ENCODE results near the gene SYVN1. TPM values are rescaled to one million over a fixed set of nuclear protein-coding genes. Genes with fewer than 3 reads are reported as not detected.

Gene SYVN1
- total RNA-seq, 1 experiment from 2014 or later, result 15.7 TPM

DNA sequence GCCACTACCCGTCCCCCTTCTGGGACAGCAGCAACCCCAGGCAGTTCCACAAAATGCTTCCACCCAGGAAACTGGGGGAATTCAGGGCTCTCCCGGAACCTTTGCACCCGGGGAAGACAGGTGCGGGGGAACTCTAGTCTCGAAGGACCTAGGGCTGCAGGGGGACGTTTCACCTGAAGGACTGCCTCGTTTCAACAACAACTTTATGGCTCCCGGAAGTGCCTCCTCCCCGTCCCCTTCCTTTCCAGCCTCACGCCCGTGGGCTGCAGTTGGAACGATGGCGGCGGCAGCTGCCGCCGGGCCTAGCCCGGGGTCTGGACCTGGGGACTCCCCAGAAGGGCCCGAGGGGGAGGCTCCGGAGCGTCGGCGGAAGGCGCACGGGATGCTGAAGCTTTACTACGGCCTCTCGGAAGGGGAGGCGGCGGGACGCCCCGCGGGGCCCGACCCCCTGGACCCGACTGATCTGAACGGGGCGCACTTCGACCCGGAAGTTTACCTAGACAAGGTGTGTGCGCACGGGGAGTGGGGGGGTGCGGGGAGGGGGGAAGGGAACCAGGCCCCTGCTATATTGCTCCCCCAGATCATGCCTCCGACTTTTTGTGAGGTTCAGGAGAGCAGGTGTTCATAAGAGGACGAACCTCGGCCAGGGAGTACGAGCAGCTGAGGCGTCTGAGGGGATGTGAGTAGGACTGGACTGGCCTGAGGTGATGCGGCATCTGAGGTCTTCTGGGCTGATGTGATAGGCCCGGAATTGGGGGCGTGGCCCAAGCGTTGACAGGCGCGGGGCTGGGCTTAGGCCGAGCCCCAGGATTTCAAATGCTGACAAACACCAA is 38.1 kb downstream of the SYVN1 start, which contains the start of gene VPS51:
VPS51 (plus strand) TSS at position 241 of the 833 bp plus-strand sequence; CDS start at position 278, 37 bp downstream.
- DNase-seq (ENCODE audit: extremely low read depth, low read depth), result peak; percentile 69

GRCh38 chr11:65095427-65095826 is 38.9 kb downstream of the SYVN1 start:
- no peak for DNase-seq (ENCODE audit: extremely low read depth, low read depth)

GRCh38 chr11:65090628-65091027 is 43.7 kb downstream of the SYVN1 start:
- no peak for DNase-seq (ENCODE audit: extremely low read depth, low read depth)

GRCh38 chr11:65089621-65090020 is 44.7 kb downstream of the SYVN1 start:
- no peak for DNase-seq (ENCODE audit: extremely low read depth, low read depth)

DNA sequence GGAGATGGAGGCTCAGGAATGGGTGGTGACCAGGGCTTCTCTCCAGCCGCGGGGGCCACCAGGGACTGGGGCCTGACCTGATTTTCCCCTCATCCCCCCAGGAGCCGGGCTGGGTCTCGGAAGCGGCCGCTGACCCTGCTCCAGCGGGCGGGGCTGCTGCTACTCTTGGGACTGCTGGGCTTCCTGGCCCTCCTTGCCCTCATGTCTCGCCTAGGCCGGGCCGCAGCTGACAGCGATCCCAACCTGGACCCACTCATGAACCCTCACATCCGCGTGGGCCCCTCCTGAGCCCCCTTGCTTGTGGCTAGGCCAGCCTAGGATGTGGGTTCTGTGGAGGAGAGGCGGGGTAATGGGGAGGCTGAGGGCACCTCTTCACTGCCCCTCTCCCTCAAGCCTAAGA is 46.5 kb downstream of the SYVN1 start:
- no peak for DNase-seq (ENCODE audit: extremely low read depth, low read depth)

- no peak for DNase-seq (ENCODE audit: extremely low read depth, low read depth)
Observed at GRCh38 chr11:65087216-65087615, 47.1 kb downstream of the SYVN1 start.

- DNase-seq (ENCODE audit: extremely low read depth, low read depth), result no peak
Observed at GRCh38 chr11:65086809-65087208, 47.5 kb downstream of the SYVN1 start.

DNA sequence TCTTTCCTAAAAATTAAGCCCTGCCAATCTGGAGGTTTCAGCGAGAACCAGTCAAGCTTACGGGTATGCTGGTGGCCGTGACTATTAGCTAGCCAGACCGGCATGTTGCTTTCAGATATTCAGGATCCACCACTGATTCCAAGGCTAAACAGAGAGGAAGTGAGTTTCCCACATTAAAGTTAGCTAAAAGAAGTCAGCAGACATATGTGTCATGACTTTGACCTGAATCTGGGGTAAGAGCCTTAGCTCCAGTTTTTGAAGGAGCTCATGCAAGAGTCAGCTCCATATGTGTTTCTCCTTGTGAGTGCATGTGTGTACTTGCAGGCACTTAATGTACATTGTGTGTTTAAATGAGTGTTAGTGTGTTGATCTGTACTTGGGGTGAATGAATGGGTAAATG is 48.9 kb downstream of the SYVN1 start:
- no peak for DNase-seq (ENCODE audit: extremely low read depth, low read depth)

- DNase-seq (ENCODE audit: extremely low read depth, low read depth), result no peak
Observed at GRCh38 chr11:65084598-65085375, 49.5 kb downstream of the SYVN1 start.

DNA sequence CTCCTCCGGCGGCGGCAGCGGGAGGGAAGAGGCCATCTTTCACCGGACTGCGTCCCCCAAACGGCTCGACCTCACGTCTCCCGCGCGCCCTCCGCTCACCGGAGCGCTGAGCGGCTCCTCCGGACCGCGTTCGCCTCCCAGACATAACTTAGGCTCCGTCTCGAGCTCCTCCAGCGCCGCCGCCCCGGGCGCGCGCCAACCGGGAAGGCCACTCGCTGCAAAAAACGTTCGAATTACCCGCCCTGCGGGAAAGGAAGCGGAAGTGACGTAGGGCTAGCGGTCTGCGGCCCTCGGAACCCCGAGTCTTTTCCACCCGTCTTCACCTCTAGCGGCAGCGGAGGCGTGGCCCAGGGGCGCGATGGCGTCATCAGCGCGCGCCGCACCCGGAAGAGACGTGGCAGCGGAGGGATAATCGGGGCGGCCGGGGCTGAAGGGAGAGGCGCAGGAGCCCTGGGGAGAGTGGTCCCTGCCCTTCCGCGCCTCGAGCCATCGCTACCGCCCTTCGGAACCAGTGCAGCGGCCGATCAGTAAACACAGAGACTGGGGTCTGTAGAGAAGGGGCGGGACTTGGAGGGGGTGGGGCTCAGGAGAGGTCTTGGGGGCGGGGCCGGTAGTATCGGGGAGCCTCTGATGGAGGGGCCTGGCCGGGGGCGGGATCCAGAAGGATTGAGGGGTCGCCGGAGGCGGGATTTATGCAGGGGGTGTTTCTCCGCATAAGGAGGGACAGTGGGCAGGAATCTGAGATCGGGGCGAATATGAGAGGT is 50.3 kb downstream of the SYVN1 start, which contains the start of the genes CDCA5 and ZFPL1:
CDCA5 (minus strand) TSS at position 207 of the 764 bp plus-strand sequence; CDS start at position 145, 62 bp downstream.
ZFPL1 (plus strand) TSS at position 389 of the 764 bp plus-strand sequence. CDS start 477 bp downstream, outside the sequence.
- DNase-seq (ENCODE audit: extremely low read depth, low read depth), result peak; percentile 89

DNA sequence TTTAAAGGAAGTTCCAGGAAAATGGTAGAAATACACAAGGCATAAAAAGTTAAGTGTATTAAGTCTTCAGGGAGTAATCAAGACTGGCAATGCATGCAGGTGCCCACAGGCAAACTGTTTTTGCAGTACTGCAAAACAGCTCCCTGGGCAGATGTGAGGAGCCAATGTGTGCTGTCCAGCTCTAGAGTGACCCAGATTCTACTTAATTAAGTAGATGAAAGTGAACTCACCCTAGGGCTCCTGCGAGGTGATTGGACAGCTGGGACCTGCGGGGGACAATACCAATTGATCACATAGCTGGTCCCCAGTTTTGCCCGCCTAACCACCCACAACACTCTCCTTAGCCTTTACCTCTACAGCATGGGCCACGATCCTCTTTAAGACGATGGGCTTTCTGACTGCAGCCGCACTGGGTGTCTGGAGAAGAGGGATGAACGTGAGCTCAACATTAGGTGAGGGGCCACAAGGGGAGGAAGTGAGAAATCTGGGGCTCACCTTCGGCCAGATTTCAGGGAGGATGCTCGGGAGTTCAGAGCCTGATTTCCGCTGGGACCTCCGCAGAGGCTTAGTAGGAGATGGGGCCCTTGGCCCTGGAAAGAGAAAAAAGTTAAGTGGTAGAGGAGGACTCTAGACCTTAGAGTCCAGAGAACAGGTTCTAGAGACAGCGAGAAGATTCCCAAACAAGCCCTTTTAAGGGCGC is 51.0 kb downstream of the SYVN1 start:
- no peak for DNase-seq (ENCODE audit: extremely low read depth, low read depth)

GRCh38 chr11:65078786-65079342 is 55.5 kb downstream of the SYVN1 start:
- no peak for DNase-seq (ENCODE audit: extremely low read depth, low read depth)

GRCh38 chr11:65078151-65078550 is 56.2 kb downstream of the SYVN1 start:
- DNase-seq (ENCODE audit: extremely low read depth, low read depth), result peak; percentile 17

- DNase-seq (ENCODE audit: extremely low read depth, low read depth), result no peak
Observed at GRCh38 chr11:65077451-65077850, 56.9 kb downstream of the SYVN1 start.

Small RNA genes lying within 50 kb of the gene (small RNA-seq; reads per million reads assigned to genes)
- gene HIGD1AP10 (0 reads per million in 2 experiments), gene PDCL2P2 (0 reads per million in 2 experiments), gene RNU2-23P (0.89 to 4.8 reads per million in 2 experiments)

Other genes starting within 250 kb of the SYVN1 start
- gene ATG2A, start 217.3 kb downstream of the SYVN1 start, total RNA-seq (2014; rRNA removed; shearing (Covaris generic)), result 6.5 and 7.1 TPM in 2 replicates
- 6.8 and 9.7 TPM in 2 replicates for gene PPP2R5B, start 209.8 kb downstream of the SYVN1 start, total RNA-seq (2014; rRNA removed; shearing (Covaris generic))
- gene GPHA2, start 198.6 kb downstream of the SYVN1 start, total RNA-seq (2014; rRNA removed; shearing (Covaris generic)), result not detected in 2 replicates
- gene MAJIN, start 162.4 kb downstream of the SYVN1 start, total RNA-seq (2014; rRNA removed; shearing (Covaris generic)), result 0.63 TPM in 1 of 2 replicates, not detected in the other
- gene BATF2, start 137.5 kb downstream of the SYVN1 start, total RNA-seq (2014; rRNA removed; shearing (Covaris generic)), result 1.6 TPM in 2 replicates
- 76.9 and 90.9 TPM in 2 replicates for gene ARL2, start 120.4 kb downstream of the SYVN1 start, total RNA-seq (2014; rRNA removed; shearing (Covaris generic))
- gene SNX15, start 107.1 kb downstream of the SYVN1 start, total RNA-seq (2014; rRNA removed; shearing (Covaris generic)), result 16.8 TPM in 2 replicates
- gene SAC3D1, start 93.3 kb downstream of the SYVN1 start, total RNA-seq (2014; rRNA removed; shearing (Covaris generic)), result 8.6 and 10.1 TPM in 2 replicates
- not detected in 2 replicates for gene NAALADL1, start 76.0 kb downstream of the SYVN1 start, total RNA-seq (2014; rRNA removed; shearing (Covaris generic))
- gene CDCA5, start 50.5 kb downstream of the SYVN1 start, total RNA-seq (2014; rRNA removed; shearing (Covaris generic)), result 20.3 and 25.2 TPM in 2 replicates
- gene ZFPL1, start 50.3 kb downstream of the SYVN1 start, total RNA-seq (2014; rRNA removed; shearing (Covaris generic)), result 26.6 and 28.0 TPM in 2 replicates
- 50.3 and 60.0 TPM in 2 replicates for gene VPS51, start 38.3 kb downstream of the SYVN1 start, total RNA-seq (2014; rRNA removed; shearing (Covaris generic))
- gene TM7SF2, start 22.6 kb downstream of the SYVN1 start, total RNA-seq (2014; rRNA removed; shearing (Covaris generic)), result 4.2 and 4.6 TPM in 2 replicates
- gene ZNHIT2, start 16.8 kb downstream of the SYVN1 start, total RNA-seq (2014; rRNA removed; shearing (Covaris generic)), result 10.3 and 12.3 TPM in 2 replicates
- gene FAU, start 12.4 kb downstream of the SYVN1 start, total RNA-seq (2014; rRNA removed; shearing (Covaris generic)), result 345 and 467 TPM in 2 replicates
- gene MRPL49, start 12.2 kb downstream of the SYVN1 start, total RNA-seq (2014; rRNA removed; shearing (Covaris generic)), result 50.8 and 62.0 TPM in 2 replicates
- gene SPDYC, start 35.7 kb upstream of the SYVN1 start, total RNA-seq (2014; rRNA removed; shearing (Covaris generic)), result not detected in 2 replicates
- 42.2 and 46.7 TPM in 2 replicates for gene CAPN1, start 47.4 kb upstream of the SYVN1 start, total RNA-seq (2014; rRNA removed; shearing (Covaris generic))
- 3.4 and 7.0 TPM in 2 replicates for gene POLA2, start 127.4 kb upstream of the SYVN1 start, total RNA-seq (2014; rRNA removed; shearing (Covaris generic))
- 15.1 and 18.2 TPM in 2 replicates for gene CDC42EP2, start 180.3 kb upstream of the SYVN1 start, total RNA-seq (2014; rRNA removed; shearing (Covaris generic))
- gene DPF2, start 199.3 kb upstream of the SYVN1 start, total RNA-seq (2014; rRNA removed; shearing (Covaris generic)), result 26.6 and 28.0 TPM in 2 replicates
- 0.25 and 0.26 TPM in 2 replicates for gene TIGD3, start 220.2 kb upstream of the SYVN1 start, total RNA-seq (2014; rRNA removed; shearing (Covaris generic))
- gene SLC25A45, start 248.1 kb upstream of the SYVN1 start, total RNA-seq (2014; rRNA removed; shearing (Covaris generic)), result 2.0 and 4.0 TPM in 2 replicates